ENCODE results near the gene ARHGAP42.

The ARHGAP42 gene

DNA sequence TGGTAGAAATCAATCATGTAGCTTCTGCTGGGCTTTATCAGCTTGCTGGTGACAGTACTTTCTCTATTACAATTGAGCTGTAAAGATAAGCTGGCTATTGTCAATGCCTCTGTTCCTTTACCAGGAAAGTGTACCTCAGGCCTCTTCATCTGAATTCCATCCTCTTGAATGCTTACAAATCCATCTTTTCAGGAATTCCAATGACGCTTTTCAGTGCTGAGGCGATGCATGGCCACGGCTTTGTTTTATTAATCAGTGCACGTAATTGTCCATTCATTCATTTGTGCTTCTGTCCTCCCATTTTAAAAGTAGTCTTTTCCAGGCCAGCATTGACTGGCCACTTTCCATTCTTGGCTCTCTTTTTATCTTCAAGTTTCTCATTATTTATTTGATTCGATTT is 240.5 kb downstream of the ARHGAP42 start:
- no peak for DNase-seq

DNA sequence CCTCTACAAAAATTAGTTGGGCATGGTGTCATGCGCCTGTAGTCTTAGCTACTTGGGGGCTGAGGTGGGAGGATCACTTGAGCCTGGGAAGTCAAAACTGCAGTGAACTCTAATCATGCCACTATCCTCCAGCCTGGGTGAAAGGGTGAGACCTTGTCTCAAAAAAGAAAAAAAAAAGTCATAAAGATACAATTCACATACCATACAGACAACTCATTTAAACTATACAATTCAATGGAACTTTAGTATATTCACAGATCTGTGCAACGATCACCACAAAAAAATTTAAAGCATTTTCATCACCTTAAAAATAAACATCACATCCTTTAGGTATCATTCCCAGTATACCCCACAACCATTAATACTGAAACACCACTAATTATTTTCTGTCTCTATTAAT is 241.3 kb downstream of the ARHGAP42 start:
- no peak for DNase-seq

DNA sequence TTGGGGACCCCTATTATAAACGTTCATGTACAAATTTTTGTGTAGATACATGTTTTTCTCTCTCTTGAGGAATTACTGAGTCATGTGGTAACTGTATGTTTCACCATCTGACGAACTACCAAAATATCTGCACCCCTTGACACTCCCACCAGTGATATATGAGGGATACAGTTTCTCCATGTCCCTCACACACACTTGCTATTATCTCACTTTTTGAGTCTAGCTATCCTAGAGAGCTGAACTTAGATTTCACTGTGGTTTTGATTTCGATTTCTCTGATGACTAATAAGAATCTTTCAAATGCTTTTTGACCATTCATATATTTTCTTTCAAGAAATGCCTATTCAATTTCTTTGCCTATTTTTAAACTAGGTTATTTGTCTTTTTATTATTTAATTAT is 242.3 kb downstream of the ARHGAP42 start:
- no peak for DNase-seq

DNA sequence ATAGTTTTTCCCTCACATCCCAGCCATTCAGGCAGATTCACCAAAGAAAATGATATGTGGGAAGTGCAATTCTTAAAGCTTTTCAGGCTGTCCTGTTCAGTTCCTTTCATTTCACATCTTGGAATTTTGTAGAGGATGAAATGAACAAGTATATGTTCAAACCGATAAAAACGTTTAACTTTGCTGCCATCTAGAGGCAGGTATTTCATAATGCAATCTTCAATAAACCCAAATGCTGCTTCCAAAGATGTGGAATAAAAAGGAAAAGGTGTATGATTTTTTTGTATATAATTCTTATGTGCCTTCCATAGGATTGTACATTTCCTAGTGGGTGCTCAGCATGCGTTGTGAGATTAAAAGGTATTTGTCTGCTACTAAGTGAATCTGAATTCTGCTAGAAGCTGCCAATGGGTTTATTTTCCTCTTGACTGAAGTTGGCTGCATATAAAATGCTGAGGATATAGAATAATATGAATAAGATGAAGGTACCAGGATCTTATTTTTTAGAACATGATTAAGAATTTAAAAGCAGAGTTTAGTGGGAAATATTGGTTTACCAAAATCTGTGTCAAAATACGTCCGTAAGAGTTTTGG is 243.2 kb downstream of the ARHGAP42 start:
- no peak for DNase-seq

DNA sequence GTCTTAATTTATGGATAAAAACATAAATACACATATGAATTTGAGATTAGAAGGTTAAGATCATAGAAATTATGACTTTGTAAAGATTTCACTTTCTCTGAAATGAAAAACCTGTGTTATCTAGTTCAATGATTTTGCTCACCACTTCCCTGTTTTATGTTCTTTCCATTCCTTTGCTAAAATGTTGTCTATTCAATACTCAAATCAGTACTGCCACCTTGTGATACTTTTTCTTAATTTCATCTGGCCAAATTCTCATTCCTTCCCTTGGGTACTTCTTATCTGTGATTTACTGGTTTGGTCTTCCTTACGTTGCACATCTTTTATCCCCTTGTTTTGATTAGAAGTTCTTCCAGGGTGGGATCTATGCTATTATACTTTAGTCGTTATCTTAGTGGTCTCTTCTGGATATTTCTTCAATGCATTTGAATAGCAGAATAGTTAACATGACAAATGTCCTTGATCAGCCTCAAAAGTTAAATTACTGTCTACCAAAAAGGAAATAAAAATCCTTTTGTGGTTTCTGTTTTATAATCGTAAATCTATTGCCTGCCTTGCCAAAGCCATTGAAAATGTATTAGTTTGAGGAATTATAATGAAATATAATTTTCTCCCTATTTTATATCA is 245.5 kb downstream of the ARHGAP42 start:
- DNase-seq: no peak

DNA sequence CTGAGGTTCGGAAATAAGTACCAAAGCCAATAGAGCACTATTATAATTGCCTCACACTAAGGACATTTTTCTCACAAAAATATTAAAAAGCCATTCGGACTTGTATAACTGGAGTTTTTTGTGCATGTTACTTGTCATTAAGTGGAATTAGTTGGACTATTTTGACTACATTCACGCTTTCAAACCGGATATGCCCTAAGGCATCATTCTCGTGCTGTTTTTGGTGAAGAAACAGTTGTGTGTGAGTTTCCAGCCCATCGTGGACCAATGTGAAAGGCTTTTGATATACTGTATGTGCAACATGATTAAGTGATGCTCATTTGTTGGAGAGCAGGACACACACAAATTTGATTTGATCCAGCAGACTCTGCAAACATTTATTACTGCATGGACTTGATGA is 249.7 kb downstream of the ARHGAP42 start:
- DNase-seq: no peak

DNA sequence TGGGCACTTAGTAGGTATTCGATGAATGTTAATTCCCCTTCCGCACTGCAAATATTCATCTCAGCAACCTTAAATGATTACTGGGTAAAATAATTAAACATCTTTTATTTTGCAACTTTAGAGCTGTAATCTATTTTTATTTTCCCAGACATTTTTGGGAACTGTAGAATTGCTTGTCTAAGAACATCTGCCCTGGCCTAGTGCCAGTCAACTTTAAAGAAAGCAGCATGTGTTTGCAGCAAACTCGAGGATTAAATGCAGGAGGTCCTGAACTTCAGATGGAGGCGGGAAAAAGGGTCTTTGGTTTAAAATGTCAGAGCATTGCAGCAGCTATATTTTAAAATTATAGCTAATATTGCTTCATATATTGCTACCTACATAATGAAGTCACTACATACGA is 252.5 kb downstream of the ARHGAP42 start:
- DNase-seq: no peak

DNA sequence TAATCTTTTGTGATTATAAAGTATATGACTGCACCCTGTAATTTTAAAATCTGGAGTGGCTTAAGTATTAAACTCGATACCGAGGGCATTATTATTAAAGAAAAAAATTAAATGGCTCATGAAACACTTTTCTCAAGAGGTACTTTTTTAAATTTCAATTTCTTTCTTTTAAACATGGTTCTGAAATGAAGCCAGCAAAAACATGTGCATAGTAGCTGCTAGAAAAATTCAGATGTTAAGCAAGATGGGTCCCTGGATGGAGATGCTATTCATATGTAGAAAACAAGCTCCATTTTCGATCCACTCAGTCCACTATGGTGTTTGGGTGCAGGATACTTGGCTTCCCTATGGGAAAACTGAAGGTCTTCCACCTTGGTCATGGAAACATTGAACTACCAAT is 253.0 kb downstream of the ARHGAP42 start:
- DNase-seq: no peak

DNA sequence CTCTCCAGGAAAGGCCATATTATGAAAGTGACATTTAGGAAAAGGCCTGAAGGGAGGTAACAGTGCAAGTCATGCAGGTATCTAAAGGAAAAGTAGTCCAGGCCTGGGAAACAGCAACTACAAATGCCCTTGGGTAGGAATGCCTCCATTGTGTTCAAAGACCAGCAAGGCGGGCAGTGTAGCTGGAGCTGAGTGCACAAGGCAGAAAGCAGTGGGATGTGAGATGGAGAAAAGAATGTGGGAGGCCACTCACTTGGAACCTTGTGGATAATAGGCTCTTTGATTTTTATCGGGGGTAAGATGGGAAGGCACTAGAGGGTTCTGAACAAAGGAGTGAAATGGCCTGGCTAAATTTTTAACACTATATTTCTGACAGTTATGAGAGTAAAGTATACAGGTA is 253.9 kb downstream of the ARHGAP42 start:
- DNase-seq: no peak

DNA sequence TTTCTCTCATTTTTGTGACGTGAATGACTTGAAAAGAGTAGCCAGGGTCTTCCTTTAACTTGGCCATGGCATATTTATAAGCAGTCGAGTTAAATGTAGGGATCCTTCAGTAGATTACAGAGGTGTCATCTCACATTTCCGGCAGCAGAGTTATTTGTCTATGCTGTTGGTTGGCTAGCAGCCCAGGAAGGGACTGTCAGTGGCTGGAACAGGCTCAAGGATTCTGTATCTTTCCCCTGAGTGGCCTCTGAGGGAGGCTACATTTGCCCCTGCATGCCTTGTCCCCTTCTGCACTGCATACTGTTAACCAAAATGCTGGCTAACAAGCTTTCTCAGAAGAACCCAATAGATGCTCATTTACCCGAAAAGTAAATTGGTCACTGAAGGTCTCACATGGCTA is 254.9 kb downstream of the ARHGAP42 start:
- DNase-seq: no peak

DNA sequence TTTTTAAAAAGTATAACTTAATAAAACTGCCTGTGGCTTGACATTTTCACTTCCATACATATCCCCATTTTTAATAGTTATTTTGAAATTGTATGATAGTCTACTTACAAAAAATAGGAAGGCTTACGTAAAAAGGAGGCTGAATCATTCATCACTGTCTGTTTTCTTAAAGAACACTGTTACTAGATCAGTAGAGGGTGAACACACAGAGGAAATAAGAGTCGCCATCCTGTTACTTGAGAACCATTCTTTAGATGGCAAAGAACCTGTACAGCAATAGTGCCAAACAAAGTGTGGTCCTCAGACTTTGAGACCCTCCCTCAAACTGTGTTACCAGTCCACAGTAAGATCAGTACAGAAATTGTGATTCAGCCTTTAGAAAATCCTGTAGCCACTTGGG is 261.8 kb downstream of the ARHGAP42 start:
- no peak for DNase-seq

DNA sequence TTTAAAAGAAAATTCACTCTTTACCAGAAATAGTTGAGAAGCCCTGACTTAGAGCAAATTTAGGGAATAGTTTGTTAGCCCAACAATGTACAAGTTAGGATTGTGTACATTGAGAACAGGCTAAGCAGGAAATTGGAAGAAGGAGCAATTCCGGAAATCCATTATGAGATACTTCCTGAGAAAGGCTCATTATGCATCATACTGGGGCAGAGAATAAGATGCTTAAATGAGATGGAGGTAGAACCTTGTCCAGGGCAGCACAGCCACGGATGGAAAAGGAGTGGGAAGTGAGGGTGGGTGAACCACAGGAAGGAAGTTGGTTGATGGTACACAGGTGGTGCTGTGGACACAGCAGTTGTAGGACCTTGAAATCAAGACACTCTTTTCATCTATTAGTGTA is 262.4 kb downstream of the ARHGAP42 start:
- DNase-seq: no peak

DNA sequence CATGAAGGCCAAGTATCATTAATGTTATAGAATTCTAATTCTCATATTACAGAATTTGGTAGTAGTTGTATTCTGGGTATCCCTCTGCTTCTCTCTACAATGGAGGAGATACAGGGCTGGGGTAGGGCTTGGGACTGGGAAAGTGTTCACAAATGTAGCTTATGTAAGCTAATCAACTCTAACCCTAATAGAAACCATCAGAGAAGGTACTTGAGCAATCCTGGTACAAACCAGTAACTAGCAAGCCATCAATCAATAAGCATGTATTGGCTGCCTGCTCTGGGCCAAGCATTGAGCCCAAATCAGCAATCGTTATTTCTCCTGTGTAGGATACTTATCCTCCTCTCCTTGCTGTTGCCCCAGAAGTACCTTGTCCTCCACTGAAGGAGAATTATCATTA is 268.2 kb downstream of the ARHGAP42 start:
- DNase-seq: no peak

DNA sequence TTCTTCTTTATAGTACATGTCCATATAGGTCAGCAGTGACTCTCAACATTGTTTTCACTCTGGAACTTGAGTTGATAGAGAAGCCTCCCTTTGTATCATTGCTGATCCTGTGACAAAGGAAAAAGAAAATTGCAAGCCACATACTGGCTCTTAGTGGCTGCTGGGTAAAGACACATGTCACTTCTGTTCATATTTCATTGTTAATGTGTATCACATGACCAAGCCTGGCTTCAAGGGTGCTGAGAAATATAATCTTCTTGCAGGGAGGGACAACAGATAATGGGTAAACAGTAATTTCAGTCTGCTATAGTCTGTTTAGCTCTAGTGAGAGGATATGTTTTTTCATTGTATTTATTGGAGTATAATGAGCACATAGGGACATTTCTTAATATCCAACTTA is 269.3 kb downstream of the ARHGAP42 start:
- DNase-seq: no peak

DNA sequence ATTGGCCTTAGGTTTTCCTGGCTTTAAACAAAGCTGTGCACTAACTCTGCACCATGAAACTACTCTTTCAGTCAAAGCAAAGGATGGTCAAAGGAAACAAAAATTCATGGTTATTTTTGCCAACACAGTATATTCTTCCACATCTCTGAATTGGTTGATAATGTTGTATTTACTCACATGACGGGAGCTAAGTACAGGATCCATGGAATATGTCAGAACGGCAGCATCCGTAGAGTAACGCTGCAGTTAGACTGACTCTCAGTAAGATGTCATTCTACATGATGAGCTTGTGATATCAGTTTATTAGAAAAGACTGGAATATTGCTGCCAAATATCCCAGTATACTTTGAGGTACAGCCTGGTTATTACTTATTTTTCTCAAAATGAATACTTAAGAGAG is 270.4 kb downstream of the ARHGAP42 start:
- no peak for DNase-seq

DNA sequence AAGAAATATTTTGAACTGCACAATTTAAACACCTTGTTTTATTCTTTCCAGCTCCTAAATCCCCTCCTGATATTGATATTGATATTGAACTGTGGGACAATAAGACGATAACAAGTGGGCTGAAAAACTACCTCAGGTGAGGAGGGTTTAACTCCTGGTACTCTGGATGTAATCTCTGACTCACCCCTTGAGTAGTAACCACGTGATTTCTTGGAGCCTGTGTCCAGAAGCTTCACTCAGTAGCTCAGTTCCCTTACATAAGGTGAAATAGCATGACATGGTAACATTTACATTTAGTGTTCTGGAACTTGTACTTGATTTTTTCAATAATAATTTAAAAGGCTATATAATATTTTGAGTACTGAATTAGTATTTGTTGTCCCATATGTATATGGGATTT is 274.5 kb downstream of the ARHGAP42 start:
- no peak for DNase-seq

DNA sequence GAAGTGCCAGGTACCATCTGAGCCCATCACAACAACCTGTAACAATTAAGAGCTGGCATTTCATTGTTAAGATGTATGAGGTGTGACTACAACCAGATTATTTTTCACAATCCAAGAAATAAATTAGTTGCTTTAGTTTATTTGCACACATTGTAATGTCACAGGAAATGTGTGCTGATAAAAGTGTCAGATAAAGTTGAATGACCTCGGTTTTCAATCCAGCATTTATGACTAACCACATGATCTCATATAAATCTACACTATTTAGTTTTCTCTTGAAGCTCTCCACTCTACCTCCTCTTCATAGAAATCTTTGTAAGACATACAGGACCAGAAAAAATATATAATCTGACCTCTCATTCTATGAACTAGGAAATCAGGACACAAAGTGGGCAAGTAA is 276.3 kb downstream of the ARHGAP42 start:
- DNase-seq: no peak

DNA sequence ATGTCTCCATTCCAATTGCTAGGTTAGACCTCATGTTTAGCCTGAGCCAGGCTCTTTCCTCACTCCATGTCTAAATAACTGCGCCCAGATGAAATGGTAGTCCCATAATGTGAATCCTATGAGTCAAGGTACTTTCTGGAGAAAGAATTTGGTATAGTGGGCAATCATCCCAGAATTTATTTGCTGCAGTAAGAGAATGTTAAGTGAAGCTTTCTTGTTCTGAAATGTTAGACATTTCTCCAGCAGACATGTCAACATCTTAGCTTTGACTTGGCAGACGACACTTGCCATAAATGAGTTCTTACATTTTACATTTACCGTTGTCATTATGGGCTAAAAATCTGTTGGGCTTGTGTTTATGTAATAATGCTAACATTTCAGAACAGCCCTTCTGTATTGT is 277.3 kb downstream of the ARHGAP42 start:
- DNase-seq: no peak

DNA sequence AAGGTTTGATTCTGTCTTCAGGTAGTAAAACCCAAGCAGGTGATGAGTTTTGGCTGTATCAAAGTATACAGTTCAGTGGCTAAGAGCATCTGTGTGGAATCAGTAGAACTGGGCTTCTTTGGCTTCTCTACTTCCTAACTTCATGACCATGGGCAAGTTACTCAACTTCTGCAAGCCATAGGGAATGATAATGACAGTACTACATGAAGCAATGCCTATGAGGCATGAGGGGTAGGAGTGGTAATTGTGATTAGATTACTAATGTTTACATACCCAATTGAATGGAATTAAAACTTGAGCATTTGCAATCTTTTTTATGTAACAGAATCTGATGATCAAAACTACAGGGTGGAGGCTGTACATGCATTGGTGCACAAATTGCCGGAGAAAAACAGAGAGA is 278.3 kb downstream of the ARHGAP42 start:
- no peak for DNase-seq

DNA sequence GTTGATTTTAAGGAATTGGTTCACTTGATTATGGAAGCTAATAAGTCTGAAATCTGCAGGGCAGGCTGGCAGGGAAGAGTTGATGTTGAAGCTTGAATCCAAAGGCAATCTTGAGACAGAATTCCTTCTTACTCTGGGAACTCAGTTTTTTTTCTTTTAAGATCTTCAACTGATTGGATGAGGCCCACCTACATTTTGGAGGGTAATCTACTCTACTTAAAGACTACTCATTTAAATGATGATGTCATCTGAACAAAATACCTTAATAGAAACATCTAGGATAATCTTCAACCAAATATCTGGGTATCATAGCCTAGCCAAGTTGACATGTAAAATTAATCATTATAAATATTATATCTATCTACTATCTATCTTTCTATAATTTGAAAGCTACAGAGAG is 279.3 kb downstream of the ARHGAP42 start:
- no peak for DNase-seq

DNA sequence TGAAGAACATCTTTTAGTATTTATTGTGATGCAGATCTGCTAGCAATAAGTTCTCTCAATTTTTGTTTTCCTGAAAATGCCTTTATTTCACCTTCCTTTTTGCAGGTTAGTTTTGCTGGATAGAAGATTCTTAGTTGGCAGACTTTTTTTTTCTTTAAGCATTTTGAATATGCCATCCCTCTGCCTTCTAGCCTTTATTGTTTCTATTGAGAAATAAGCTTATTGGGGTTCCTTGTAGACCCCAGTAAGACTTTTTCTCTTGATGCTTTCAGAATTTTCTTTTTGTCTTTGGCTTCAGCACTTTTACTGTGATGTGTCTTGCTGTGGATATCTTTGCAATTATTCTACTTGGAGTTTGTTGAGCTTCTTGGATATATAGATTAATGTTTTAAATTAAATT is 281.9 kb downstream of the ARHGAP42 start:
- DNase-seq: no peak

DNA sequence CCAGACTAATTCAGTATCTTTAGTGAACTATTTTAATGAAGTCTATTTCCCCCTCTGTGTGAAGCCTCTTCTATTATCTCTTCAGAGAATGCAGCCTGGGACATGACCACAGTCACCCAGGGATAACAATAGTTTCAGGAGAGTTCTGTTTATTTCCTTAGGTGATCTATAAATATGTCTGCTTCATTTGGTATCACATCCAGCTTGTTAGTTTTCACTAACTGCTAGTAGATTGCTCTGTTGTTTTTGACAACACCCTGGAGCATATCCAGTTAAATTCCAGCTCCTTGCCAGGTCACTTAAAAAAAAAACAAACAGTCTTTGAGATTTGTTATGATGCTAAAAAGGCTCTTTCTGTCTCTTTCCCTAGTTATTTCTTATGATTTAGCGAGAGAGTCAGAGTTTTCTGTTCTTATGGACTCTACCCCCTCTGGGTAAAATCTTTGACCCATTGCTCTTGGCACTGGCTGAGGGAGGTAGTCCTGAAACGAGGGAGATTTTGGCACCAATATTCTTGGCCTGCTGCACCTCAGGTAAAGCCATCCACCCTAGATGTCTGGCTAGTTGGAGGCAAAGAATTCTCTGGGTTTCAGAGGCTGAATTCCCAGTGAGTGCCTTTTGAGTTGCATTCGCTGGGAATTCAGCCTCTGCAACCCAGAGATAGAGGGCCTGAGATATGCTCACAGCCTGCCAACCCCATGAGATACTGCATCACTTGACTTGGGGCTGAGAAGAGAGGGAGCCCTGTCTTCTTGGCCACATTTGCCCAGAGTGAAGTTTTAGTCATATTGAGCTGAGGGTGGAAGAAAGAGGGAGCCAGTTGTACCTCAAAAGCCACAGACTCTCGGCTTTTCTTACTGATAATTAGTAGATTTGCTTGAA is 283.4 kb downstream of the ARHGAP42 start:
- DNase-seq: no peak

DNA sequence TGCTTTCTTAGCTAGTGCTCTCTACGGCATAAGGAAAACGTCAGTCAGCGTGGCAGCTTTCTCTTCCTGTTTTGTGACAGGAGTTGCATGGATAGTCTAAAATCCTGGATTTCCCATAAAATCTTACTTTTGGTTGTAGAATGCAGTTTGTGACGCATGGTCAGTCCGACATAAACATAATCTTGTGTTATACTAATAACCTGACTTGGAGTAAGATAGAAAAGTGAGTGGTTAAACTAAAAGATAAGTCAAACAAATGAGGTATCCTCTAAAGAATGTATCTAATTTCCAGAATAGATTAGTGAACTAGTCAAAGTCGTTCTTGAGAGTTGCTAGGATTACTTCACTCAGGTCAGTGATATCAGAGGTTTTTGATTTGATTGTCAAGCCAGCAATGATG is 285.0 kb downstream of the ARHGAP42 start:
- DNase-seq: no peak

DNA sequence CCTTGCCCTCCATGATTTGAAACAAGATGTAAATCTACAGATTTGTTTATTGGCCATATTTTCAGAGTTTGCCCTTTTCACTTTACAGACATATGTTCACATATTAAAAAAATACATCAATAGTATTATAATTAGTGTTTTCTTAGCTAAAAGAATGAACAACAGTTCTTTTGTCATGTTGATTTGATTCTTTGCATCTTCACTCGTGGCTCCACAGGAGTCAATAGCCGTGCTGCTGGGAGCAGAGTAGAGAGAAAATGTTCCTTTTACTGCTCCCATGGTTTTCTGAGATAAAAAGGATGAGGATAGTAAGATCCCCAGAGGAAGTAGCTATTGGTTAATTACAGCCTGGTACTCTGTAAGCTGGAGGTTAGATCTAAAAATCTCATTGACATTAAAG is 291.4 kb downstream of the ARHGAP42 start:
- DNase-seq: no peak
